Measurements from ENCODE around the gene DUSP22. TPM values are rescaled to one million over a fixed set of nuclear protein-coding genes. Genes with fewer than 3 reads are reported as not detected.

DUSP22 gene
- polyA plus RNA-seq, 4 donors: 22.2 to 24.6 (median 23.3) TPM

- no peak for DNase-seq (ENCODE audit: low read depth in 4 of 4, low spot score in 3 of 4)
These were observed 98.7 kb downstream of the DUSP22 start for GRCh38 chr6:390914-391558.

GRCh38 chr6:391559-392440 lies 99.5 kb downstream of the DUSP22 start, which contains the start of gene IRF4:
IRF4 (plus strand) TSS chr6:391752; CDS start chr6:393153, 1,401 bp downstream.
- DNase-seq (ENCODE audit: low read depth in 4 of 4, low spot score in 3 of 4): no peak

- DNase-seq (ENCODE audit: low read depth in 4 of 4, low spot score in 3 of 4): no peak
These were observed 100.4 kb downstream of the DUSP22 start for GRCh38 chr6:392441-393390.

- no peak for DNase-seq (ENCODE audit: low read depth in 4 of 4, low spot score in 3 of 4)
These were observed 101.3 kb downstream of the DUSP22 start for GRCh38 chr6:393391-394221.

- no peak for DNase-seq (ENCODE audit: low read depth in 4 of 4, low spot score in 3 of 4)
These were observed 102.5 kb downstream of the DUSP22 start for GRCh38 chr6:394641-395289.

GRCh38 chr6:395432-396125 lies 103.3 kb downstream of the DUSP22 start:
- DNase-seq (ENCODE audit: low read depth in 4 of 4, low spot score in 3 of 4): no peak

GRCh38 chr6:396126-396520 lies 103.8 kb downstream of the DUSP22 start:
- no peak for DNase-seq (ENCODE audit: low read depth in 4 of 4, low spot score in 3 of 4)

- DNase-seq (ENCODE audit: low read depth in 4 of 4, low spot score in 3 of 4): no peak
These were observed 104.8 kb downstream of the DUSP22 start for GRCh38 chr6:397056-397455.

GRCh38 chr6:397604-398003 lies 105.3 kb downstream of the DUSP22 start:
- no peak for DNase-seq (ENCODE audit: low read depth in 4 of 4, low spot score in 3 of 4)

GRCh38 chr6:398065-398464 lies 105.8 kb downstream of the DUSP22 start:
- no peak for DNase-seq (ENCODE audit: low read depth in 4 of 4, low spot score in 3 of 4)

- no peak for DNase-seq (ENCODE audit: low read depth in 4 of 4, low spot score in 3 of 4)
These were observed 106.3 kb downstream of the DUSP22 start for GRCh38 chr6:398558-399078.

- DNase-seq (ENCODE audit: low read depth in 4 of 4, low spot score in 3 of 4): no peak
These were observed 107.7 kb downstream of the DUSP22 start for GRCh38 chr6:399785-400534.

- no peak for DNase-seq (ENCODE audit: low read depth in 4 of 4, low spot score in 3 of 4)
These were observed 108.5 kb downstream of the DUSP22 start for GRCh38 chr6:400815-401214.

Other genes starting within 250 kb of the DUSP22 start
- gene IRF4, start 99.3 kb downstream of the DUSP22 start, polyA plus RNA-seq (ENCODE audit: insufficient read length in 4 of 4): under 1 TPM; 0.14 to 0.23 (median 0.17) TPM

Data from right renal pelvis (tissue), 4 donors.